ENCODE measurements around the gene CHAD. TPM values are rescaled to one million over a fixed set of nuclear protein-coding genes. Genes with fewer than 3 reads are reported as not detected.

Gene CHAD
- total RNA-seq, 3 donors from 2014 or later: 2.3 to 5.6 TPM; not detected in 1

GRCh38 chr17:50491505-50491904 lies 22.8 kb upstream of the CHAD start:
- no peak for TF ChIP-seq POLR2AphosphoS5 (IDR thresholded peaks at IDR 0.05)
- no peak for TF ChIP-seq POLR2A (IDR thresholded peaks at IDR 0.05)
- Histone ChIP-seq H3K27me3 (no peaks in the 10 kb centered on the region), H3K36me3 (no peaks in the 10 kb centered on the region), H3K4me3 (no peak overlapping the region), H3K9me3 (no peaks in the 10 kb centered on the region), H3K27ac (no peak overlapping the region), H3K4me1 (no peaks in the 10 kb centered on the region)
- intact Hi-C loops (cut with DNase I; ENCODE audit: low total_unique reads): no loop called here
- no peak for DNase-seq (ENCODE audit: low spot score in 2 of 2)

- no peak for DNase-seq (ENCODE audit: low spot score in 2 of 2)
- H3K27ac ChIP-seq: no peak overlapping the region
- no peaks in the 10 kb centered on the region for H3K9me3 ChIP-seq
- no peaks in the 10 kb centered on the region for H3K4me1 ChIP-seq
- H3K4me3 ChIP-seq: no peak overlapping the region
- intact Hi-C loops (cut with DNase I; ENCODE audit: low total_unique reads): no loop called here
- no peak for TF ChIP-seq POLR2A (IDR thresholded peaks at IDR 0.05)
- TF ChIP-seq CTCF (IDR thresholded peaks at IDR 0.05): no peak
- no peak for TF ChIP-seq POLR2AphosphoS5 (IDR thresholded peaks at IDR 0.05)
- no peaks in the 10 kb centered on the region for H3K36me3 ChIP-seq
- H3K27me3 ChIP-seq: no peaks in the 10 kb centered on the region
Measured at GRCh38 chr17:50488880-50489279, 20.2 kb upstream of the CHAD start.

GRCh38 chr17:50487213-50488096 lies 18.8 kb upstream of the CHAD start:
- intact Hi-C loops (cut with DNase I; ENCODE audit: low total_unique reads): no loop called here

GRCh38 chr17:50484386-50485155 lies 15.9 kb upstream of the CHAD start:
- H3K27ac ChIP-seq: peak overlapping the region in 1 of 2 donors; percentile 90
- DNase-seq (ENCODE audit: low spot score in 2 of 2): no peak
- H3K27me3 ChIP-seq: no peaks in the 10 kb centered on the region
- H3K9me3 ChIP-seq: no peaks in the 10 kb centered on the region
- H3K4me1 ChIP-seq: peaks cover 0 to 6% of the 10 kb centered on the region in 2 donors
- H3K4me3 ChIP-seq: no peak overlapping the region
- TF ChIP-seq POLR2A (IDR thresholded peaks at IDR 0.05) (no peak), POLR2AphosphoS5 (IDR thresholded peaks at IDR 0.05) (no peak), CTCF (IDR thresholded peaks at IDR 0.05) (no peak)
- intact Hi-C loops (cut with DNase I; ENCODE audit: low total_unique reads): no loop called here
- no peaks in the 10 kb centered on the region for H3K36me3 ChIP-seq

More at GRCh38 chr17:50487213-50488096, 18.8 kb upstream of the CHAD start:
- H3K4me3 ChIP-seq: no peak overlapping the region
- H3K9me3 ChIP-seq: no peaks in the 10 kb centered on the region
- H3K27me3 ChIP-seq: no peaks in the 10 kb centered on the region
- H3K27ac ChIP-seq: peak overlapping the region; percentile 40 to 63
- TF ChIP-seq POLR2AphosphoS5 (IDR thresholded peaks at IDR 0.05): no peak
- no peak for TF ChIP-seq POLR2A (IDR thresholded peaks at IDR 0.05)
- TF ChIP-seq CTCF (IDR thresholded peaks at IDR 0.05): no peak
- H3K36me3 ChIP-seq: no peaks in the 10 kb centered on the region
- no peaks in the 10 kb centered on the region for H3K4me1 ChIP-seq
- DNase-seq (ENCODE audit: low spot score in 2 of 2): no peak

GRCh38 chr17:50483266-50483665 lies 14.6 kb upstream of the CHAD start:
- DNase-seq (ENCODE audit: low spot score in 2 of 2): no peak
- H3K4me1 ChIP-seq: peaks cover 0 to 7% of the 10 kb centered on the region in 2 donors
- no peak overlapping the region for H3K4me3 ChIP-seq
- no peaks in the 10 kb centered on the region for H3K9me3 ChIP-seq
- intact Hi-C loops (cut with DNase I; ENCODE audit: low total_unique reads): no loop called here
- H3K36me3 ChIP-seq: no peaks in the 10 kb centered on the region
- H3K27me3 ChIP-seq: no peaks in the 10 kb centered on the region
- peak overlapping the region; percentile 83 to 90 for H3K27ac ChIP-seq
- TF ChIP-seq POLR2AphosphoS5 (IDR thresholded peaks at IDR 0.05) (no peak), CTCF (IDR thresholded peaks at IDR 0.05) (no peak), POLR2A (IDR thresholded peaks at IDR 0.05) (no peak)
